ENCODE data around the gene SELENOK.

SELENOK gene

GRCh38 chr3:53860196-53860595 is 31.5 kb downstream of the SELENOK start:
- no peaks in the 10 kb centered on the region for H3F3A ChIP-seq (ENCODE audit: insufficient read depth, low read length)
- no peaks in the 10 kb centered on the region for H3K4me1 ChIP-seq (ENCODE audit: low read length)
- H3K9ac ChIP-seq (ENCODE audit: low read length), result no peak overlapping the region
- H2AFZ ChIP-seq (ENCODE audit: low read length), result no peak overlapping the region
- H3K36me3 ChIP-seq (replicated peaks; ENCODE audit: insufficient read depth, low read length), result 0 out of 2 replicates have a peak, but pooled peaks cover 5% of the 10 kb centered on the region
- no peak overlapping the region for H3K27ac ChIP-seq (ENCODE audit: low read length)
- no peak for DNase-seq
- H3K27me3 ChIP-seq (replicated peaks; ENCODE audit: insufficient read depth, low read length), result no peaks in the 10 kb centered on the region
- TF ChIP-seq CTCF (IDR thresholded peaks at IDR 0.05; ENCODE audit: low read length), result no peak
- no peak for TF ChIP-seq EZH2phosphoT487 (IDR thresholded peaks at IDR 0.05; ENCODE audit: low read length)
- TF ChIP-seq EZH2 (optimal IDR thresholded peaks at IDR 0.05; ENCODE audit: low read depth, low read length), result no peak
- H4K20me1 ChIP-seq (ENCODE audit: insufficient read depth, low read length), result no peaks in the 10 kb centered on the region
- H3K9me3 ChIP-seq (replicated peaks; ENCODE audit: insufficient read depth, low read length), result no peaks in the 10 kb centered on the region
- no peaks in the 10 kb centered on the region for H3K79me2 ChIP-seq (ENCODE audit: low read length)
- no peak overlapping the region for H3K4me3 ChIP-seq (ENCODE audit: low read length)
- H3K9me2 ChIP-seq (replicated peaks; ENCODE audit: insufficient read depth, low read length), result no peaks in the 10 kb centered on the region
- H3K4me2 ChIP-seq (ENCODE audit: low read depth, low read length), result no peak overlapping the region

DNA sequence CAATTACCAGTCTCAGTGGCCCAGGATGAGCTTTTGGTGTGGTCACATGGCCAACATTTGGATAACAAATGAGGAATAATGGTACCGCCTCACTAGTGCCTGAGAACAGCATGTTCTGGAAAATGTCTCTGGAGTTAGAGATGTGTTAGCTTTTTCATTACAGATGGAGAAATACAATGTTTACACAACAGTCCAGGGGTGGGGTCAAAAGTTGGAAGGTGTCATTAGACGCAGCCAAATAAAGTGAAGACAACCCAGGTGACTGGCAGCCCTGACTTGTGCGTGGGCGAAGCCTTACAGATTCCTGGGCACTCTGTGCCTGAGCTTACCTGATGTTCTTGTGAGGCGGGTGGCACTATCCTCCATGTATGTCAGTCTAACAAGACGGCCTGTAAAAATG is 32.5 kb downstream of the SELENOK start:
- H4K20me1 ChIP-seq (ENCODE audit: insufficient read depth, low read length), result no peaks in the 10 kb centered on the region
- no peak overlapping the region for H3K4me3 ChIP-seq (ENCODE audit: low read length)
- 0 out of 2 replicates have a peak, but pooled peaks cover 5% of the 10 kb centered on the region for H3K36me3 ChIP-seq (replicated peaks; ENCODE audit: insufficient read depth, low read length)
- no peak for TF ChIP-seq CTCF (IDR thresholded peaks at IDR 0.05; ENCODE audit: low read length)
- no peak for TF ChIP-seq EZH2 (optimal IDR thresholded peaks at IDR 0.05; ENCODE audit: low read depth, low read length)
- TF ChIP-seq EZH2phosphoT487 (IDR thresholded peaks at IDR 0.05; ENCODE audit: low read length), result no peak
- H3K9ac ChIP-seq (ENCODE audit: low read length), result no peak overlapping the region
- no peaks in the 10 kb centered on the region for H3K27me3 ChIP-seq (replicated peaks; ENCODE audit: insufficient read depth, low read length)
- no peaks in the 10 kb centered on the region for H3K4me1 ChIP-seq (ENCODE audit: low read length)
- H3K9me2 ChIP-seq (replicated peaks; ENCODE audit: insufficient read depth, low read length), result no peaks in the 10 kb centered on the region
- no peak overlapping the region for H3K27ac ChIP-seq (ENCODE audit: low read length)
- H3K79me2 ChIP-seq (ENCODE audit: low read length), result no peaks in the 10 kb centered on the region
- H3K4me2 ChIP-seq (ENCODE audit: low read depth, low read length), result no peak overlapping the region
- no peaks in the 10 kb centered on the region for H3K9me3 ChIP-seq (replicated peaks; ENCODE audit: insufficient read depth, low read length)
- H3F3A ChIP-seq (ENCODE audit: insufficient read depth, low read length), result no peaks in the 10 kb centered on the region
- no peak for DNase-seq
- H2AFZ ChIP-seq (ENCODE audit: low read length), result no peak overlapping the region

DNA sequence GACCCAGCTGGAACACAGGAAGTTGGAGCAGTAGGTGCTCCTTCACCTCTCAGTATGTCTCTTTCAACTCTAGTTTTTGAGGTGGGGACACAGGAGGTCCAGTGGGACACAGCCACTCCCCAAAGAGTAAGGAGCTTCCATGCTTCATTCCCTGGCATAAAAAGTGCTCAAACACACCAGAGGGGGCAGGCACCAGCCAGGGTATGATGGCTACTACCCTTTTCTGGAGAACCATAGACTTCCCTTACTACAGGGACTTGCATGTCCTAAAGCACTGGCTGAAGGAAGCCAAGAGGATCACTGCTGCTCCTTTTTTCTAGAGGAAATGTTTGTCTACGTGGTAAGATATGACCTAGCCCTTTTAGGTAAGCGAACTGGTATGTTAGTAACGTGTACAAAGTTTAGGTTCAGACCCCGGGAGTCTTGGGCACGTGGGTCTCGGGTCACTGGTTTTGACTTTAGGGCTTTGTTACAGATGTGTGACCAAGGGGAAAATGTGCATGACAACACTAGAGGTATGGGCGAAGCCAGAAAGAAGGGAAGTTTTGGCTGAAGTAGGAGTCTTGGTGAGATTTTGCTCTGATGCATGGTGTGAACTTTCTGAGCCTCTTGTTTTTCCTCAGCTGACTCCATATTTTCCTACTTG is 33.4 kb downstream of the SELENOK start:
- no peak overlapping the region for H3K4me3 ChIP-seq (ENCODE audit: low read length)
- H4K20me1 ChIP-seq (ENCODE audit: insufficient read depth, low read length), result no peaks in the 10 kb centered on the region
- H3K36me3 ChIP-seq (replicated peaks; ENCODE audit: insufficient read depth, low read length), result 0 out of 2 replicates have a peak, but pooled peaks cover 5% of the 10 kb centered on the region
- no peaks in the 10 kb centered on the region for H3F3A ChIP-seq (ENCODE audit: insufficient read depth, low read length)
- H3K27me3 ChIP-seq (replicated peaks; ENCODE audit: insufficient read depth, low read length), result no peaks in the 10 kb centered on the region
- H3K27ac ChIP-seq (ENCODE audit: low read length), result no peak overlapping the region
- H3K79me2 ChIP-seq (ENCODE audit: low read length), result no peaks in the 10 kb centered on the region
- H3K4me2 ChIP-seq (ENCODE audit: low read depth, low read length), result no peak overlapping the region
- DNase-seq, result no peak
- no peaks in the 10 kb centered on the region for H3K9me3 ChIP-seq (replicated peaks; ENCODE audit: insufficient read depth, low read length)
- no peak overlapping the region for H2AFZ ChIP-seq (ENCODE audit: low read length)
- TF ChIP-seq CTCF (IDR thresholded peaks at IDR 0.05; ENCODE audit: low read length), result no peak
- no peaks in the 10 kb centered on the region for H3K9me2 ChIP-seq (replicated peaks; ENCODE audit: insufficient read depth, low read length)
- H3K4me1 ChIP-seq (ENCODE audit: low read length), result no peaks in the 10 kb centered on the region
- H3K9ac ChIP-seq (ENCODE audit: low read length), result no peak overlapping the region

All from MM.1S (cell line).